Smooth muscle cell (in vitro differentiated cells): ENCODE measurements around the gene TRMT61A. TPM values are rescaled to one million over a fixed set of nuclear protein-coding genes. Genes with fewer than 3 reads are reported as not detected.
A peak's percentile ranks its signal among the peaks of the same experiment; 100 is the strongest.

Experiments
- DNase-seq: peaks from one replicate; lab custom pipeline; 2025; ENCODE audit not compliant: unreplicated experiment; lab: John Stamatoyannopoulos, UW
- H2AFZ ChIP-seq: fragments of 200-600 bp; sonication (generic); 2 replicates; pipeline ENCODE4 v1.6.0; 2016; ENCODE audit warnings: antibody characterized with exemption, low read depth, mild to moderate bottlenecking
- H3F3A ChIP-seq: fragments of 200-600 bp; sonication (generic); 2 replicates; pipeline ENCODE4 v1.6.0; 2017; ENCODE audit warnings: antibody characterized with exemption, low read depth
- H3K27ac ChIP-seq: fragments of 200-600 bp; sonication (generic); 2 replicates; pipeline ENCODE4 v1.5.1; 2016; ENCODE audit warnings: low read depth, mild to moderate bottlenecking
- H3K27me3 ChIP-seq: fragments of 200-600 bp; sonication (generic); 2 replicates; pipeline ENCODE4 v1.6.1; 2016; ENCODE audit warnings: low read depth, mild to moderate bottlenecking
- H3K36me3 ChIP-seq: fragments of 200-600 bp; sonication (generic); 2 replicates; pipeline ENCODE4 v1.5.1; 2016; ENCODE audit warnings: low read depth
- H3K4me1 ChIP-seq: fragments of 200-600 bp; sonication (generic); 2 replicates; pipeline ENCODE4 v1.5.1; 2016; ENCODE audit warnings: low read depth
- H3K4me2 ChIP-seq: fragments of 200-600 bp; sonication (generic); 2 replicates; pipeline ENCODE4 v1.6.0; 2016; ENCODE audit warnings: mild to moderate bottlenecking
- H3K4me3 ChIP-seq: fragments of 200-600 bp; sonication (generic); 2 replicates; pipeline ENCODE4 v1.5.1; 2016; ENCODE audit warnings: mild to moderate bottlenecking
- H3K79me2 ChIP-seq: fragments of 200-600 bp; sonication (generic); 2 replicates; pipeline ENCODE4 v1.6.0; 2016; ENCODE audit warnings: low read depth, mild to moderate bottlenecking
- H3K9ac ChIP-seq: fragments of 200-600 bp; sonication (generic); 2 replicates; pipeline ENCODE4 v1.6.0; 2016; ENCODE audit warnings: low read depth
- H3K9me3 ChIP-seq: fragments of 200-600 bp; sonication (generic); replicated peaks from 2 replicates; pipeline ENCODE4 v1.5.1; 2016; ENCODE audit warnings: low read depth
- H4K20me1 ChIP-seq: fragments of 200-600 bp; sonication (generic); 2 replicates; pipeline ENCODE4 v1.6.0; 2016; ENCODE audit warnings: low read depth
- WGBS: methylation state at CpG from one replicate; pipeline ENCODE4 v1.1.7; 2016; ENCODE audit warnings: low lambda C conversion rate; 5-methylcytosine and 5-hydroxymethylcytosine counted together
- polyA plus RNA-seq: library from polyadenylated mRNA; unstranded; fragments of >200 nt; fragmentation: Nextera tagmentation; extraction: Ambion mirVana; gene quantifications from 2 replicates; pipeline ENCODE4 v1.2.1, GENCODE V29; 2016
- total RNA-seq: library from RNA; depleted of rRNA; stranded (reverse); fragments of >200 nt; gene quantifications from 2 replicates; pipeline ENCODE4 v1.2.3, GENCODE V29; 2014
- TF ChIP-seq, protein P1 (sequence below): fragments of 200-600 bp; sonication (generic); IDR thresholded peaks from 2 replicates; pipeline ENCODE4 v1.5.1; 2017; ENCODE audit warnings: borderline replicate concordance, mild to moderate bottlenecking, antibody characterized with exemption; ENCODE audit not compliant: insufficient read depth, poor library complexity, severe bottlenecking

Gene TRMT61A
- total and polyA plus RNA-seq, 2 experiments from 2014 or later = 3.7 to 6.7 TPM

DNA sequence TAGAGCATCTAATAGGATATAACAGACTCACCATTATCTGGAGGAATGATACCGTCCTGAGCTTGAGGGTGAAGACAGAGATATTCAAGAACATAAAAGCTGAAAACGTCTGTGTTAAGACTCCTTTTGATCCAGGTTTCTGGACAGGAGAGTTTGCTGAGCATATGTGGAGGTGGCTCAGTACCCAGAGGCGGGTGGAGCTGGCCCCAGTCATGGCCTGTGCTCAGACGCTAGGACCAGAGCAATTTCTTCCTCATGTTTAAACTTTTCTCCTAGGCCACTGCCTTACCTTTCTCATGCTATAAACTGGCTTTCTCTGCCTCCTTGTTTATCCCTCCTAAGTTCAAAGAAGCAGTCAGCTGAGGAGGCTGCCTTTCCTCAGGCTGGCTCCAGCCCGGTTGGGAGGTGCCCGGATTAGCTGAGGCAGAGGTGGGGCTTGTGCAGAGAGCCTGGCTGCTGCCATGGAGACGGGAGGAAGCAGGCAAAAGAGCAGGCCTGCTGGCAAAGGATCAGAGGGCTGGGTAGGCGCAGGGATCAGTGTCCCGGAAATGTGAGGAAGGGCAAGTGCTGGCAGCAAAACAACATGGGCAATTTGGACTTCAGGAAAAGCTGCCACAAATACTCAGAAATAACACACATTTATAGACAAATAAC is 47.5 kb downstream of the TRMT61A start:
- H4K20me1 ChIP-seq = peaks cover 41% of the 10 kb centered on the region
- peaks cover 6% of the 10 kb centered on the region for H3K4me1 ChIP-seq
- DNase-seq = peak; percentile 54
- WGBS = 19% methylated on average over 9 of the region's 9 CpGs
- H3K9ac ChIP-seq = peak overlapping the region; percentile 38
- H3K9me3 ChIP-seq = no peaks in the 10 kb centered on the region
- H3K79me2 ChIP-seq = peaks cover 30% of the 10 kb centered on the region
- H3K27me3 ChIP-seq = no peaks in the 10 kb centered on the region
- no peak overlapping the region for H2AFZ ChIP-seq
- H3K27ac ChIP-seq = peak overlapping the region; percentile 86
- H3K4me2 ChIP-seq = peak overlapping the region; percentile 42
- H3F3A ChIP-seq = peaks cover 15% of the 10 kb centered on the region
- H3K36me3 ChIP-seq = no peaks in the 10 kb centered on the region
- TF ChIP-seq, protein P1, sequence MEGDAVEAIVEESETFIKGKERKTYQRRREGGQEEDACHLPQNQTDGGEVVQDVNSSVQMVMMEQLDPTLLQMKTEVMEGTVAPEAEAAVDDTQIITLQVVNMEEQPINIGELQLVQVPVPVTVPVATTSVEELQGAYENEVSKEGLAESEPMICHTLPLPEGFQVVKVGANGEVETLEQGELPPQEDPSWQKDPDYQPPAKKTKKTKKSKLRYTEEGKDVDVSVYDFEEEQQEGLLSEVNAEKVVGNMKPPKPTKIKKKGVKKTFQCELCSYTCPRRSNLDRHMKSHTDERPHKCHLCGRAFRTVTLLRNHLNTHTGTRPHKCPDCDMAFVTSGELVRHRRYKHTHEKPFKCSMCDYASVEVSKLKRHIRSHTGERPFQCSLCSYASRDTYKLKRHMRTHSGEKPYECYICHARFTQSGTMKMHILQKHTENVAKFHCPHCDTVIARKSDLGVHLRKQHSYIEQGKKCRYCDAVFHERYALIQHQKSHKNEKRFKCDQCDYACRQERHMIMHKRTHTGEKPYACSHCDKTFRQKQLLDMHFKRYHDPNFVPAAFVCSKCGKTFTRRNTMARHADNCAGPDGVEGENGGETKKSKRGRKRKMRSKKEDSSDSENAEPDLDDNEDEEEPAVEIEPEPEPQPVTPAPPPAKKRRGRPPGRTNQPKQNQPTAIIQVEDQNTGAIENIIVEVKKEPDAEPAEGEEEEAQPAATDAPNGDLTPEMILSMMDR = no peak
- H3K4me3 ChIP-seq = no peak overlapping the region

DNA sequence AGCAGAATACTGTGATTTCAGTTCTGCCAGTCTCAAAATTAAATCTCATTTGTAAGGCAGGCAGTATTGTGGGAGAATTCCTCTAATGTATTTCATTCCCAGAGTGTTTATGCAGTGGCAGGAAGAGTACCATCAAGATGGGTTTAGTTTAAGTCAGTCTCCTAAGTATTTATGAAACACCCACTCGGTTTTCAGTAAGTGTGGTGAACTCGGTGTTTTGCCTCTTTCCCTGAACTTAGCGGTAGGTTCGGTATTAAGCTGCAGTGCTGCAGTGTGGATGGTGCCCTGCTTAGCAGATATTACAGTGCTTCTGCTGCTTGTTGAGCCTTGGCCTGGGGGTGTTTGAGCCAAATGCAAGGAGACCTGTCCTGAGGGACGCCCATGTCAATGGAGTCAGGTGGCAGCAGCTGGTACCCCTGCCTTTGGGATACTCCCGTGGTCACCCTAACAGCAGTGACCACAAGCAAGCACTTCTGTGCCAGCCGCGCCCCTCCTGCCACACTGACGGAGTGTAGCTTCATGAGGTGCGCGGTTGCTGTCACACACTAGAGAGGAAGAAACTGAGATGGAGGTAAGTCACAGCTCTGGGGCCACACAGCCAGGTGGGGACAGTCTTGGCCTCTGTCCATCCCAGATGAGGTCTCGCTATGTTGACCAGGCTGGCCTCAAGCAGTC is 49.5 kb downstream of the TRMT61A start:
- no peak overlapping the region for H2AFZ ChIP-seq
- no peak overlapping the region for H3K4me2 ChIP-seq
- no peak overlapping the region for H3K4me3 ChIP-seq
- H3K36me3 ChIP-seq = no peaks in the 10 kb centered on the region
- peak overlapping the region; percentile 86 for H3K27ac ChIP-seq
- peaks cover 15% of the 10 kb centered on the region for H3F3A ChIP-seq
- DNase-seq = no peak
- peaks cover 6% of the 10 kb centered on the region for H3K4me1 ChIP-seq
- no peaks in the 10 kb centered on the region for H3K9me3 ChIP-seq
- H4K20me1 ChIP-seq = peaks cover 36% of the 10 kb centered on the region
- peaks cover 11% of the 10 kb centered on the region for H3K79me2 ChIP-seq
- no peak overlapping the region for H3K9ac ChIP-seq
- 86% methylated on average over 12 of the region's 12 CpGs for WGBS
- TF ChIP-seq, protein P1 = no peak
- H3K27me3 ChIP-seq = no peaks in the 10 kb centered on the region

DNA sequence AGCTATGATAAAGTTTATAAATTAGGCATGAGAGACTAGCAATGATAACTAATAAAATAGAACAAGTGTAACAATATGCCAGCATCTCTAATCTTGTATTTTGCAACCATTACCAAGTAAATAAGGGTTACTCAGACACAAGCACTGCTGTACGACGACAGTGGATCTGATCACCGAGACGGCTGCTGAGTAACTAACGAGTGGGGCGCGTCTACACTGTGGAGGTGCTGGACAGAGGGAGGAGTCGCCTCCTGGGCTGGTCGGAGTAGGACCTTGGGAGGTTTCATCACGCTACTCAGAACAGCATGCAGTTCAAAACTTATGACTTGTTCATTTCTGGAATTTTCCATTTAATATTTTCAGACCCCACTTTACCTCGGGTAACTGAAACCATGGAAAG is 52.2 kb downstream of the TRMT61A start:
- no peak overlapping the region for H3K4me2 ChIP-seq

More for the DNA sequence above, 52.2 kb downstream of the TRMT61A start:
- TF ChIP-seq, protein P1 = no peak
- no peak for DNase-seq
- Histone ChIP-seq H3K36me3 (no peaks in the 10 kb centered on the region), H3K27ac (no peak overlapping the region), H3K9me3 (no peaks in the 10 kb centered on the region), H3K4me3 (no peak overlapping the region), H3K9ac (no peak overlapping the region), H3F3A (peaks cover 6% of the 10 kb centered on the region), H3K27me3 (no peaks in the 10 kb centered on the region), H3K4me1 (peaks cover 3% of the 10 kb centered on the region), H2AFZ (no peak overlapping the region), H3K79me2 (no peaks in the 10 kb centered on the region), H4K20me1 (peaks cover 36% of the 10 kb centered on the region)
- 91% methylated on average over 11 of the region's 11 CpGs for WGBS
